ENCODE results near the gene SCLY.

The SCLY gene

DNA sequence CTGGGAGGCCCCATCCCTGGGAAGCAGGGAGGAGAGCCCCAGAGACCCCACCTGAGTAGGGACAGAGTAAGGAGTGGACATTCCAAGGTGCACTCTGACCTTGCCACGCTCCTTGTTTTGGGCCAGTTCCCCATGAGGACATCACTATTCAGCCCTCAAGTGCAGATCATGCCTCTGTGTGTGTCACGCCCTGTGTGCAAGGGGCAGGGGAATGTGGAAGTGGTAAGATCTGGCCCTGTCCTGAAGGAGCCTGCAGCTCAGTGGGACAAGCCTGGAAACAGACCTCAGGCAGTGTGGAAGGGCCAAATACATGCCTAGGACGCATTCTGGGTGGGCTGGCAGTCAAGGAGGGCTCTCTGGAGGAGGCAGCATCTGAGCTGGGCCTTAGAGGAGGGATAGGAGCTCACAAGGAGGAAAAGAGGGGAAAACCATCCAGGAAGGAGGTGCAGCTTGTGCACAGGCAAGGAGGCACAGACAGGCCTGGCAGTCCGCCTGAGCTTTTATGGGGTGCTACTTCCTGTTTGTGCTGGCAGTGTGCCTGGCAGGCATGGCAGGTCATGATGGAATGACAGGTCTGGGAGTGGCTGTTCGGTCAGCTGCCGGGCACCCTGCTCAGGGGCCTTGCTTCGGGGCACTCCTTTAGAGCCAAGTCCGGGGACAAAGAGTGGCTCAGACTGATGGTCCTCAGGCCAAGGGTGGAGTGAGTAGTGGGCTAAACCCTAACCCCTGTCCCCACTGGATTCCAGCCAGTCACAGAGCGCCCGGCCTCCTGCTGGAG is 80.9 kb downstream of the SCLY start:
- H3K36me3 ChIP-seq (ENCODE audit: control insufficient read depth, low read depth, low read length): no peaks in the 10 kb centered on the region
- no peaks in the 10 kb centered on the region for H3K27me3 ChIP-seq (ENCODE audit: control insufficient read depth, insufficient read depth, low read length)
- no peak overlapping the region for H3K27ac ChIP-seq (ENCODE audit: low read length)
- H3K9ac ChIP-seq (ENCODE audit: low read length): no peak overlapping the region
- no peak overlapping the region for H3K4me3 ChIP-seq (ENCODE audit: low read length)
- H3K9me3 ChIP-seq (ENCODE audit: control insufficient read depth, low read depth, low read length): no peaks in the 10 kb centered on the region
- no peaks in the 10 kb centered on the region for H3K4me1 ChIP-seq (ENCODE audit: control insufficient read depth, low read depth, low read length)

DNA sequence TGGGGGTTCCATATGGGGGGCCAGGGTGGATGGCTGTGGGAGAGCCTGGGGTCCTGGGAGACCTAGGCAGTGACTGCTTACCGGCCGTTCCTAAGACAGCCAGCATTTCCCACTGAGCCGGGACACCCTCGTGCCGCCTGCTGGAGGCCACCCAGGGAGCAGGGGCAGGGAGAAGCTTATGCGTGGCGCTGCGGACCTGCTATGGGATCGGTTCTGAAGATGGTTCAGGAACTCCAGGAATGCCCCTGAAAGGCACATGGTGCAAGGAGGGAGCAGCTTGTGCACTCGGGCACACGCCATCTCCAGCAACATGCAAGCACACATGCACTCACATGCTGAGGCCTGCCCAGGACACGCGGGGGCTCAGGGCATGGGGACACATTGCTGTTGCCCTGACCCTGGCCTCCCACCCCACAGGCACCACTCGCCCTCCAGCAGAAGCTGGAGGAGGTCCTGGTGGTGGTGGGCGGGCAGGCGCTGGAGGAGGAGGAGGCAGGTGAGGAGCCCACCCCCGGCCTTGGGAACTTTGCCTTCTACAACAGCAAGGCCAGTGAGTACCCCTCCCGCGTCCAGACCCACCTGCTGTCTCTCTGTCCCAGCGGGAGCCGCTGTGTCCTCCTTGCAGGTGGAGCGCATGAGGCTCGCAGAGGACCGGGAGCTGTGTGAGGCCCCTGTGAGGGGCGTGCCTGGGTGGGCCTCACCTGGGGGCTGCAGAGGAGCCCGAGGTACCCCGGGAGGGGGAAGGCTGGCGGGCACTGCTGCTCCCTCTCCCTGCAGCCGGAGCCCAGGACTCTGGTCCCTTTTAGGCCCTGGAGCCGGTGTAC is 81.8 kb downstream of the SCLY start:
- H3K9me3 ChIP-seq (ENCODE audit: control insufficient read depth, low read depth, low read length): no peaks in the 10 kb centered on the region
- no peaks in the 10 kb centered on the region for H3K4me1 ChIP-seq (ENCODE audit: control insufficient read depth, low read depth, low read length)
- H3K27ac ChIP-seq (ENCODE audit: low read length): no peak overlapping the region
- H3K9ac ChIP-seq (ENCODE audit: low read length): no peak overlapping the region
- H3K36me3 ChIP-seq (ENCODE audit: control insufficient read depth, low read depth, low read length): no peaks in the 10 kb centered on the region
- no peaks in the 10 kb centered on the region for H3K27me3 ChIP-seq (ENCODE audit: control insufficient read depth, insufficient read depth, low read length)
- H3K4me3 ChIP-seq (ENCODE audit: low read length): no peak overlapping the region

DNA sequence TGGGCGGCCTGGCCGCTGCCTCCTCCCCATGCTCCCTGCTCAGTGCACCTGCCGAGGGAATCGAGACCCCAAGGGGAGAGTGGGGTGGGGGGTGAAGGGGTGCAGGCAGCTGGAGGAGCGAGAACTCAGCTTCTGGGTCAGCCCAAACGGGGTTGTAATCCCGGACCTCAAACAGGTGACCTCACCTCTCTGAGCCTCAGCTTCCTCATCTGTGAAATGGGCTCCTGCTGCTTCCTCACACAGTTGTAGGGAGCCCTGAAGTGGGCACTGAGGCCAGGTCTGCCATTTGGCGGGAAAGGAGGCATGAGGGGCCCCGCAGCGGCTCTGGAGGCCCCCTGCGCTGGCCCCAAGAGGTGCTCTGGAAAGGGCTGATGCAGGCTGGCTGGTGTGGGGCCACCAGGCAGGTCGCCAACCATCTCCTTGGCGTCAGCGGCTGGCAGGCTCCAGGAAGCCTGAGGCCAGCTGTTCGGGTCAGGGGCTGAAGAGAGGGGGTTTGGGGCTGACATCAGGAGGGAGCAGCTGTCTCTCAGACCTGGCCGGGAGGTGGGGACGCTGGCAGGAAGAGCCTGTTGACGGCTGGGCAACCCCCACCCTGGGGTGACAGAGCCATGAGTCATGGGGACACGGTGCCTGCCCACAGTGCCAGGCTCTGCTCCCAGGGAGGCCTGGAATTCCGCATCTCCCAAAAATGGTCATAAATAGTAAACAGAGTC is 82.6 kb downstream of the SCLY start:
- Histone ChIP-seq H3K9ac (ENCODE audit: low read length) (no peak overlapping the region), H3K27ac (ENCODE audit: low read length) (no peak overlapping the region), H3K9me3 (ENCODE audit: control insufficient read depth, low read depth, low read length) (no peaks in the 10 kb centered on the region), H3K4me3 (ENCODE audit: low read length) (no peak overlapping the region), H3K36me3 (ENCODE audit: control insufficient read depth, low read depth, low read length) (no peaks in the 10 kb centered on the region), H3K4me1 (ENCODE audit: control insufficient read depth, low read depth, low read length) (no peaks in the 10 kb centered on the region), H3K27me3 (ENCODE audit: control insufficient read depth, insufficient read depth, low read length) (no peaks in the 10 kb centered on the region)

DNA sequence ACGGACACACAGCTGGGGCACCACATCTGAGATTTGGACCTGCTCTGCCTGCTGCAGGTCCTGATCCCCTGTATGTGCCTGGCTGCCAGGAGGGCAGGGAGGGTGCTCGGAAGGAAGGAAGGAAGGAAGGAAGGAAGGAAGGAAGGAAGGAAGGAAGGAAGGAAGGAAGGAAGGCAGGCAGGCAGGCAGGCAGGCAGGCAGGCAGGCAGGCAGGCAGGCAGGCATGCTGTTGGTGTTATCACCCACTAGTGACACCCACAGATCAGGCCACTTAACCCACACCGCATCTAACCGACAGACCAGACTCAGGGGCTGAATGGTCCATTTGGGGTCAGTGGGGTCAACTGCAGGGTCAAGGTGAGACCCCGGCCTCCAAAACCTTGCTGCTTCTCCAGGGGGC is 83.5 kb downstream of the SCLY start:
- Histone ChIP-seq H3K9ac (ENCODE audit: low read length) (no peak overlapping the region), H3K36me3 (ENCODE audit: control insufficient read depth, low read depth, low read length) (no peaks in the 10 kb centered on the region), H3K9me3 (ENCODE audit: control insufficient read depth, low read depth, low read length) (no peaks in the 10 kb centered on the region), H3K4me1 (ENCODE audit: control insufficient read depth, low read depth, low read length) (no peaks in the 10 kb centered on the region), H3K27ac (ENCODE audit: low read length) (no peak overlapping the region), H3K4me3 (ENCODE audit: low read length) (no peak overlapping the region), H3K27me3 (ENCODE audit: control insufficient read depth, insufficient read depth, low read length) (no peaks in the 10 kb centered on the region)

DNA sequence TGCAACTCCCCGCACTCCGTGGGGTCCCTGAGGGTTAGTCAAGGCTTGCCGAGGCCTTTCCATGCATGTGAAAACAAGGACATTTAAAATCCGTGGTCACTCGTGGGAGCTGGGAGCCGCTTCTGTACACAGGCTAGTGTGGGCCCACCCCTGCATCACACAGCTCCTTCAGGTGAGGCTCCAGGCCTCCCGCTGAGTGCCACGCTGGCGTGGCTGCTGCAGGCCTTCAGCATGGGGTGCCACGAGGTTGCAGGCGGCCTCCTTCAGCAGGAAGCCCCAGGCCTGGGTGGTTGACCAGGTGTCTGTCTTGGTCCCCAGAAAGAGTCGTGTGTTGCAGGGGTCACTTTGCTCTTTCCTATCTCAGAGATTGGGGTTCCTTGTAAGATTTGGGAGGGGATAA is 84.2 kb downstream of the SCLY start:
- H3K4me1 ChIP-seq (ENCODE audit: control insufficient read depth, low read depth, low read length): no peaks in the 10 kb centered on the region
- no peak overlapping the region for H3K27ac ChIP-seq (ENCODE audit: low read length)
- H3K4me3 ChIP-seq (ENCODE audit: low read length): no peak overlapping the region
- H3K9ac ChIP-seq (ENCODE audit: low read length): no peak overlapping the region
- H3K36me3 ChIP-seq (ENCODE audit: control insufficient read depth, low read depth, low read length): no peaks in the 10 kb centered on the region
- no peaks in the 10 kb centered on the region for H3K27me3 ChIP-seq (ENCODE audit: control insufficient read depth, insufficient read depth, low read length)
- H3K9me3 ChIP-seq (ENCODE audit: control insufficient read depth, low read depth, low read length): no peaks in the 10 kb centered on the region

DNA sequence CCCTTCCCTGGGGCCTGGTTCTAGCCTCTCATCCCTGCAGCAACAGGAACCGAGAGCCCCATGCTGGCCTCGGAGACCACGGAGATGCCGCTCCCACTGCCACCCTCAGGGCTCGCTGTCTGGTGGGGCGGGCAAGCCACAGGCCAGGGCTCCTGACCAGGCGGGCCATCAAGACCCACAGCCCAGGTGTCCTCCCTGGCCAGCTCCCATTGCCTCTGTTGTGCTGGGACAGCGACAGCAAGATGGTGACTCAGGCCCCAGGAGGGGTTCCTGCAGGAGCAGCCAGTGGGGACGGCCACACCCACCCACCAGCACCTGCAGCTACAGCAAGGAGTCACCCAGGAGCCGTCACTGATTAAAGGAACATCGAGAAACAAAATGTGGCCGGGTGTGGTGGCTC is 85.0 kb downstream of the SCLY start:
- H3K27ac ChIP-seq (ENCODE audit: low read length): no peak overlapping the region
- no peaks in the 10 kb centered on the region for H3K4me1 ChIP-seq (ENCODE audit: control insufficient read depth, low read depth, low read length)
- no peaks in the 10 kb centered on the region for H3K9me3 ChIP-seq (ENCODE audit: control insufficient read depth, low read depth, low read length)
- no peaks in the 10 kb centered on the region for H3K36me3 ChIP-seq (ENCODE audit: control insufficient read depth, low read depth, low read length)
- H3K9ac ChIP-seq (ENCODE audit: low read length): no peak overlapping the region
- H3K4me3 ChIP-seq (ENCODE audit: low read length): no peak overlapping the region
- H3K27me3 ChIP-seq (ENCODE audit: control insufficient read depth, insufficient read depth, low read length): no peaks in the 10 kb centered on the region

DNA sequence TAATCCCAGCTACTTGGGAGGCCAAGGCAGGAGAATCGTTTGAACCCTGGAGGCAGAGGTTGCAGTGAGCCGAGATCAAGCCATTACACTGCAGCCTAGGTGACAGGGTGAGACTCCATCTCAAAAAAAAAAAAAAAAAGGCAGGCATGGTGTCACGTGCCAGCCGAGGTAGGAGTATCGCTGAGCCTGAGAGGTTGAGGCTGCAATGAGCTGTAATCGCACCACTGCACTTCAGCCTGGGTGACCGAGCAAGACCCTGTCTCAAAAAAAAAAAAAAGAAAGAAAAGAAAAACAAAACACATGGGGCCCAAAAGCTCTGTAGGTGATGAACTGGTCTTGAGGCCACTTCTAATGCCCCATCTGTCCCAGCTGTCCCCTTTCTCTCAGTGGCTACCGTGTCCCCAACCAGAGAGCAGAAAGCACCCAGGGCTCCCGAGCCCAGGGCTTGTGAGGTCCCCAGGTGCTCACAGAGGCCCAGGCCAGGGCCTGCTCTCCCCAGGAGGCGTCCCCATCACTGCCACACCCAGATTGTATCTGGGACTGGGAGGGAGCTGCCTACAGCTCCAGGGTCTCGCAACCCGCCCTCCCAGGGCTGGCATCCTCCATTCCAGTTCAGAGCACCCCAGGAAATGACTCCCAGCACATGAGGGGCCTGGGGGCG is 86.2 kb downstream of the SCLY start:
- no peak overlapping the region for H3K9ac ChIP-seq (ENCODE audit: low read length)
- no peak overlapping the region for H3K27ac ChIP-seq (ENCODE audit: low read length)
- H3K27me3 ChIP-seq (ENCODE audit: control insufficient read depth, insufficient read depth, low read length): no peaks in the 10 kb centered on the region
- H3K9me3 ChIP-seq (ENCODE audit: control insufficient read depth, low read depth, low read length): no peaks in the 10 kb centered on the region
- no peaks in the 10 kb centered on the region for H3K36me3 ChIP-seq (ENCODE audit: control insufficient read depth, low read depth, low read length)
- H3K4me1 ChIP-seq (ENCODE audit: control insufficient read depth, low read depth, low read length): no peaks in the 10 kb centered on the region
- no peak overlapping the region for H3K4me3 ChIP-seq (ENCODE audit: low read length)

DNA sequence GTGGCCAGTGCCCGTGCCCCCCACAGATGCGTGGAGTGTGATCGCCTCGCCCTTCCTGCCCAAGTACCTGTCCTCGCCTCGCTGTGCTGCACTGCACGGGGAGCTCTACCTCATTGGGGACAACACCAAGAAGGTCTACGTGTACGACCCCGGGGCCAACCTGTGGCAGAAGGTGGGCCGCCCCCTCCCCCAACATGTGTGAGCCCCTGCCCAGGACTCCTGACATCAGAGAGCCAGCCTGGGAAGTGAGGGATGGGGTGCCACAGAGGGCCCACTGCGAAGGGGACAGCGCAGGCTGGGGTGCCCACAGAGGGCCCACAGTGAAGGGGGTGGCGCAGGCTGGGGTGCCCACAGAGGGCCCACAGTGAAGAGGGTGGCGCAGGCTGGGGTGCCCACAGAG is 88.2 kb downstream of the SCLY start:
- Histone ChIP-seq H3K27ac (ENCODE audit: low read length) (no peak overlapping the region), H3K9me3 (ENCODE audit: control insufficient read depth, low read depth, low read length) (no peaks in the 10 kb centered on the region), H3K4me1 (ENCODE audit: control insufficient read depth, low read depth, low read length) (no peaks in the 10 kb centered on the region), H3K9ac (ENCODE audit: low read length) (no peak overlapping the region), H3K27me3 (ENCODE audit: control insufficient read depth, insufficient read depth, low read length) (no peaks in the 10 kb centered on the region), H3K4me3 (ENCODE audit: low read length) (no peak overlapping the region), H3K36me3 (ENCODE audit: control insufficient read depth, low read depth, low read length) (no peaks in the 10 kb centered on the region)
